DMS153 (cell line): ENCODE data around the gene PRM2.
"Not testable (repeated sequence)": the region's sequence is repeated elsewhere in the genome, so short reads cannot be mapped to it uniquely, and the experiment has no call there.

Source experiments
- DNase-seq: peaks from one replicate; lab custom pipeline; 2025; lab: John Stamatoyannopoulos, UW

PRM2 gene

DNA sequence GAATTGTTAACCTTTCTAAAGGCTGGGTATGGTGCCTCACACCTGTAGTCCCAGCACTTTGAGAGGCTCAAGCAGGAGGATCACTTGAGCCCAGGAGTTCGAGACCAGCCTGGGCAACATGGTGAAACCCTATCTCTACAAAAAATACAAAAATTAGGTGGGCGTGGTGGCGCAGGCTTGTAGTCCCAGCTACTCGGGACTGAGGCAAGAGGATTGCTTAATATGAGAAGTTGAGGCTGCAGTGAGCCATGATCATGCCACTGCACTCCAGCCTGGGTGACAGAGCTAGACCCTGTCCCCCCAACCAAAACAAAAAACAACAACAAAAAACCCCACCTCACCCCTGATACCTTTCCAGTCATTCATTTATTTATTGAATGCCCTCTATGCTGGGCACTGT, 13.4 kb upstream of the PRM2 start:
- DNase-seq: not testable (repeated sequence)

DNA sequence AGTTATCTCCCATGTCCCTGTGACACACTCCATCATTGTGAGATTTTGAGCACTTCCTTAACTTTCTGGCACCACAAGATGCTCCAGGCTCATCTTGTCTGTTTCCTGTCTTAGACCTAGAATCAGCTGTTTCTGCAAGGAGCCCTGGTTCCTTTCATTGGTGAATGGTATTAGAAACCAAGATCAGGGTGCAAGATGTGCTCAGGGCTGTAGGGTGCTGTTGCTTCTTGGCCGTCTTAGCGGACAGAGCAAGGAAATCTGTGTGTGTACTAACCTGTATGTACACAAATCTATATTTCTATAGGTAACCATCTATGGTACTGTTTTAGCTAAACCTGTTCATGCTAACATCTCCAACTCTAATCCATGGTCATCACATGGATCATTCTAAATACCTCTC, 12.9 kb upstream of the PRM2 start:
- no peak for DNase-seq

DNA sequence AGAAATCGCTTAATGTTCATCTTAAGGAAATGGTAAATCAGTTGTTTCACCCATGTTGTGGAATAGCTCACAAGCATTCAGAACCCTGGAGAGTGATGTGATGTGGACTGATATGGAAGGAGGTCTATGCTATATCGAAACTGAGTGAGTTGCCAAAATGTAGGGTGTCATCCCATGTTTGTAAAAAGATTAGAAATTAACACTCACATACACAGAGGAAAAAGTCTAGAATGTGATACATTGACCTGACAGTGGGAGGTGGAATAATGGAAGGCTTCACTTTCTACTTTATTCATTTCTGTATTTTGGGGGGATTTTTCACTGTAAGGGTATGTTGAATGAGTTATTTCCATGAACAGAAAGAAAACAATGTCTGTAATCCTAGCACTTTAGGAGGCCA, 9.6 kb upstream of the PRM2 start:
- no peak for DNase-seq

DNA sequence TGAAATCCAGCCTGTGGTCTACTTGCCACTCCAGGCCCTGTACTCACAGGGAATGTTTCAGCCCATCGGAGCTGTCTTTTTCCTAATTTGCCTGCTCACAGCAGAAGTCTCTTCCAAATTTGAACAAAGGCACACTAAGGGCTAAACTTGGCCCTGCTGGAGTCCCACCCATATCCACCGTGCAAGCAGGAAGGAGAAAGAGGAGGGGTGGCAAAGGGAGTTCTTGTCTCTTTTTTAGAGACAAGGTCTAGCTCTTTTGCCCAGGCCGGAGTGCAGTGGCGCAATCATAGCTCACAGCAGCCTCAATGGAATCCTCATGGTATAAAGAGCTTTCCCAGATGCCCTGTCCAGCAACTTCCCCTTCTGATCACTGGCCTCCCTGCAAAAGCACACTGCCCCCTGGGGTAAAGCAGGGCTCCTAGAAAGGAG, 7.6 kb upstream of the PRM2 start:
- DNase-seq: no peak

DNA sequence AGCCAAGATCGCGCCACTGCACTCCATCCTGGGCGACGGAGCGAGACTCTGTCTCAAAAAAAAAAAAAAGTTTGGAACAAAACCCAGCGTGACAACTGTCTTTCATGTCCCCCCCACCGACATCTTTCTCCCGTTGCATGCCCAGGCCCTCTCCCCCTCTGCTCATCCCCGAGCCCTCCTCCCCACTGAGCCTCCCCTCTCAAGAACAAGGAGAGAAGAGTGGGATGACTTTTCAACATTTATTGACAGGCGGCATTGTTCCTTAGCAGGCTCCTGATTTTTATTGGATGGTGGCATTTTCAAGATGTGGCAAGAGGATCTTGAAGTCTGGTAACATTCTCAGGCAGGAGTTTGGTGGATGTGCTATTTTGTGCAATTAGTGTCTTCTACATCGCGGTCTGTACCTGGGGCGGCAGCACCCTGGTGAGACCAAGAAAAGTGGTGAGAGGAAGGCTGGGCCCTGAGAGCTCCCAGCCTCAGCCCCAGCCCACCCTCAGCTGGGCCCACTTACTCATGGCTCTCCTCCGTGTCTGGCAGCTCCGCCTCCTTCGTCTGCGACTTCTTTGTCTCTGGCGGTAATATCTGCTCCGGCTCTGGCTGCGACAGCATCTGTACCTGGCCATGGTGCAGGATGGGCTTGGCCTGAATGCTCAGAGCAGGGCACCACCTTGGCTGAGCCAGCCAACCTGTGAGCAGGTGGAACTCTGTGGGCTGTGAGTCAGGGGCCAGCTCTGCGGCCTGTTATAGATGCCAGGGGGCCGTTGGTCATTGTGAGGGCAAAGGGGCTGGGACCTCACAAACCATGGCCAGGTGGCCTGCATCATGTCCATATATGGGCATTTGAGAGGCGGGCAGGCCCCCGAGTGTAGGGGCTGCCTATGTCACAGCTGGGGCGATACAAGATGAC, 4.6 kb upstream of the PRM2 start, which contains the start of gene PRM1:
Gene PRM1, minus strand, starts transcription at position 715 of the 907 bp plus-strand sequence. Its CDS starts 92 bp downstream, at position 623.
- no peak for DNase-seq

DNA sequence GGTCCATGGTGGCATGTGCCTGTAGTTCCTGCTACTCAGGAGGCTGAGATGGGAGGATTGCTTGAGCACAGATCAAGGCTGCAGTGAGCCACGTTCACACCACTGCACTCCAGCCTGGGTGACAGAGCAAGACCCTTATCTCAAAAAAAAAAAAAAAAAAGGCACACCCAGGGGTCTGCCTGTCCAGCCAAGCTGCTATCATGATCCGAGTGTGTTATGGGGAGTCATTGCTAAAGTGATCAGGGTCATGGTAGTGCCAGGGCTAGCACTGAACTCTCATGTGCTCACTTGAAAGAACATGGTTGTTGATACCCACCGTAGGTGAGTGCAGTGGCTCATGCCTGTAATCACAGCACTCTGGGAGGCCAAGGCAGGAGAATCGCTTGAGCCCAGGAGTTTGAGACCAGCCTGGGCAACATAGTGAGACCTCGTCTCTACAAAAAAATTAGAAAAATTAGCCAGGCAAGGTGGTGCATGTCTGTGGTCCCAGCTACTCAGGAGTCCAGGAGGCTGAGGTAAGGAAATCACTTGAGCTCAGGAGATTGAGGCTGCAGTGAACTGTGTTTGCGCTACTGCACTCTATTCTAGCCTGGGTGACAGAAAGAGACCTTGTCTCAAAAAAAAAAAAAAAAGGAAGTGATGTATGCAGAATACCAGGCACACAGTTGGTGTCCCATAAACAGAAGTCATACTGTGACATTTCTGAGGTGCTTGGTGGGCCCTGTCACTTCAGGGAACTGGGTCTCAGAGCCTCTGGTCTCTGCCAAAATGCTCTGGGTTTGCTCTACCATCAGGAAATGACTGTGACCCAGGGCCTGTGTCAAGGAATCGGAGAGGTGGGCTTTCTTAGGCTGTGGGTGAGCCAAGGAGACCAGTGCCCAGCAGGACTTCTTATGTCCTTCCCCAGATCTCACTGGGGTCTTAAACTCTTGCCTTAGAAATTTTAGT, 2.7 kb upstream of the PRM2 start:
- no peak for DNase-seq

DNA sequence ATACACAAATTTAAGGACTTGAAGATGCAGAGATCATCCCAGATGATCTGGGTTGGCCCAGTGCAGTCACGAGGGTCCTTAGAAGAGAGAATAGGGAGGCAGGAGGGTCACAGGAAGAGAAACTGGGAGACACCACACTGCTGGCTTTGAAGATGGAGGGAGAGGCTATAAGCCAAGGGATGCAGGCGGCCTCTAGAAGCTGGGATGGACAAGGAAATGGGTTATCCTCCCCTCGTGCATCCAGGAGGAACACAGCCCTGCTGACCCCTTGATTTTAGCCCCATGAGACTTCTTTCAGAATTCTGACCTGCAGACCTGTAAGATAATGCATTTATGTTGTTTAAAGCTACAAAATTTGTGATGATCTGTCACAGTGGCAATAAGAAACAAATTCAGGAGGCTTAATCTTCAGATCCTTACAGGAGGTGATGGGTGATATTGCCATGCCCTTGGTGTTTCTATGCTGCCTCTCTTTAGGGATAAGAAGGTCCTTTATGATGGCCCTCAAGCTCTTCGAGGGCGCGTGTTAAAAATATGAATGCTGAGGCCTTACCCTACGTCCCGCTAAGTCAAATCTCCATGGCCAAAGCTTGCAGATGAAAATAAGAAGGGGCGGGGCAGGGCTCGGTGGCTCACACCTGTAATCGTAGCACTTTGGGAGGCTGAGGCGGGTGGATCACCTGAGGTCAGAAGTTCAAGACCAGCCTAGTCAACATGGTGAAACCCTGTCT, 1.5 kb upstream of the PRM2 start:
- DNase-seq: no peak

DNA sequence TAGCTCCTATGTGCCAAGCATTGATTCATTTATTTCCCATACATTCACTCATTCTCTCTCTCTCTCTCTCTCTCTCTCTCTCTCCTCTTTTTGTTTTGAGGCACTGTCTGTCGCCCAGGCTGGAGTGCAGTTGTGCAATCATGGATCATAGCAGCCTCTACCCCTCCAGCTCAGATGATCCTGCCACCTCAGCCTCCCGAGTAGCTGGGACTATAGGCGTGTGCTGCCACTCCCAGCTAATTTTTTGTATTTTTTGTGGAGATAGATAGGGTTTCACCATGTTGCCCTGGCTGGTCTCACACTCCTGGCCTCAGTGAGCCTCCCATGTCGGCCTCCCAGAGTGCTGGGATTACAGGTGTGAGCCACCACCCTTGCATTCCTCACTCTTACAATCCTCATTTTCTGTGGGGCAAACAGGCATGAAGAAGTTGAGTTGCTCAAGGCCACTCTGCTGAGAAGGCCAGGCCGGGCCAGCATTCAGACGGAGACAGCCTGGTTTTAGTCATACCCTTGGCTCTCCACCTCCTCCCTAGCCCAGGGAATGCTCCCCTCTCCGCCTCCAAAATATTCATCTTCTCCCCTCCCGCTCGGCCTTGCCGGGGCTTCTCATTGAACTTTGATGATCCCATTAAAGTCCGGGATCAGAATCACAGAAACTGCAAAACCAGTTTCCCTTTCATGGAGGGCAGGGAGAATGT, 765 bp upstream of the PRM2 start:
- DNase-seq: no peak

DNA sequence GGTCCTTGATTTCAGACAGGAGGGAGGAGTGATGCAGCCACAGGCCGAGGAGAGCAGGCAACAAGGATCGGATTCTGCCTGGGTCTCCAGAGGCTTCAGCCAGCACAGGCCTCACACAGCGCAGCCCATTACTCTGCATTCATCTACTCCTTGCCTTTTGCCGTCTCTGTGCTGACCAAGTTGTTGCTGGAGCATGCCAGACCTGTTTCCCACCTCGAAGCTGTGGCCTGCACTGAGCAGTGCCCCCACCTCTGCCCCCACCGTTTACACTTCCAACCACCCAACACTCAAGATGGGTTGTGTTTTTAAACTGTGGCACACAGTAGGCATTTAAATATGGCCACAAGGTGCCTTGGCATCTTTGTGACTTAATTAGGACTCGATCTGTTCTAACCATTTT, 1.3 kb downstream of the PRM2 start:
- no peak for DNase-seq

DNA sequence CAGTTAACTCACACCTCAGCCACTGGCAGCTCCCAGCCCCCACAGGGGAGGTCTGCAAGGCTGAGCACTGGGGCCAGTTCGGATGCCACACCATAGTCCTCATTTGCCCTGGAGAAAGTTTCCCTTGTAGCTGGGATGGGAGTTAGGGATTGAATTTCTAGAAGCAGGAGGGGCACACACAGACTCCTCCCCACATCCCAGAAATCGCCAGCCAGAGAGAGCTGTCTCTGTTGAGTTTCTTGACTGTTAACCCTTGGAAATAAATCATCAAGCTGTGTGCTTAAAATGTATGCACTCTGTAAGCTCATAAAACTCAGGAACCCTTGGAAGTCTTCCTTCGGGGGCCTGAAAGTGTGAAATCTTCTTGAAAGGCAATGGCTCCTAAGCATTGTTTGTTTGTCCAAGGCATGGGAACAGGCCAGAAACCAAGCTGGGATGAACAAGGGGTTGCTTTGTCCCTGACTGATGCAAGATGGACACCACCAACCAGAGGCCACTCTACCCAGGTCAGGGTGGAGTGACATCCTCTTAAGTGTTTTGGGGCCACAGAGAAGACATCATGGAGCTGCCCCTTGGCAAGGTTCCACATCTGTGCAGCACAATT, 2.5 kb downstream of the PRM2 start:
- no peak for DNase-seq

DNA sequence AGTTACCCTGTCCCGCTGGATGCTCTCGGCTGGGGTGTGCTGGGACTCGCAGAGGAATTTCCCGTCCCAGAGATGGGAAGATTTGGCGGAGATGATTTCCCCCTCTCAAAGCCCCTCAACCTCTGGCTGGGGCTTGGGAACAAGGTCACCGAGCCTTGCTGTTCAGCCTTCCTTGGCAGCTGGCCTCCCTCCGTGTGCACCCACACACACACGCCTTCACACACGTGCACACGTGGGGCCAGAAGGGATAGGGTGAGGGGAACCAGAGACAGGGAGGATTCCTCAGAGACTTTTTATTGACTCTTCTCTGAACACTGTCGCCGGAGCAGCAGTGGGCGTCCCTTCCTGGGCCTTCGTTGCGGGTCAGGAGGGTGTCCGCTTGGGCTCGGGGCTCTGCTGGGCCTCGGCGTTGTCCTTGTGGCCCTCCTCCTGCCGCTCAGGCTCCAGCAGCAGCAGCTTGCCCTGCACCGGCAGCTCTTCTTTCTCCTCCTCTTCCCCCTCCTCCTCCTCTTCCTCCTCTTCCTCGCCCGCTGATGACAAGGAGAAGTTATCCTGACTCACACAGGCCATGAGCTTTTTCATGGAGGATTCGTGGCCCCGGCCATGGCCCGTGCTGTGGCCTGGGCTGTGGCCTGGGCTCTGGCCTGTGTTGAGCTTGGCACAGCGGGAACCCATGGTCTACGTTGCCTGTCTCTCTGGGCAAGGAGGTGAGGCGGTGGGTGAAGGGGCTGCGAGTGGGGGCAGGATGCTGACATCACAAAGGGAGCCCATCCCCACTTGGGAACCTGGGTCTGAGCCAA, 3.2 kb downstream of the PRM2 start, which contains the start of gene PRM3:
Gene PRM3, minus strand, starts transcription at position 709 of the 800 bp plus-strand sequence. Its CDS starts 34 bp downstream, at position 675.
- DNase-seq: no peak

DNA sequence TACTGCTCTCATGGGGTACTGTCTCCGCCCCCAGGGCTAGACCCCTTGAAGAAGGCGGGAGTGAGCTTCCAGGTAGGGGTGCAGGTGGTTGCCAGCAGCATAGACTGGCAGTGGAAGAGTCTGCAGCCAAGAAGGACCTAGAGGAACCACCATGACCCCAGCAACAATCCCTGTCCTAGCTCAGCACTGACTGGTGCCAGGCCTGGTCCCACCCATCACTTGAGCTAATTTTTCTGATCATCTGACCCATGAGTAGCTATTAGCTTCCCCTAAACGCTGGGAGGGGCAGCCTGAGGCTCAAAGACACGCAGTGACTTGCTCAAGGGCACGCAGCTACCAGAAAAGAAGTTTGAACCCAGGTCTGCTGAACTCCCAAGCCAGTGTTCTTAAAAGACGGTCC, 3.8 kb downstream of the PRM2 start:
- DNase-seq: no peak

DNA sequence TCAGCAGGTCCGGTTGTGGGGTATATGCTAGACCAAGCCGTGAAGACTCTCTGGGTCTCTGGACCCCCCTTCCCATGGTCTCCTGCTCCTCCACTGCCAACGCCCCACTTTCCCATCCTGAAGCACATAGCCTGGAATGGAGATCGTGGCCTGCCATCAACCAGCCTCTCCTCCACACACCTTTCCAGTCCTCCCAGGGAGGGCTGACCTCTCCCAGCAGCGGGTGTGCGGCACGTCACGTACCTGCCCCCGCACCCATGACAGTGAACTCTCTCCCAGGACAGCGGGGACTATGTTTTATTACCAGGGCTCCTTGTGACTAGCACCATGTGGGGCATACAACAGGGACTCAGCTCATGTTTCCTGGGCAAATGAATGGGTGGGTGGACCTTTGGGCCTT, 4.7 kb downstream of the PRM2 start:
- DNase-seq: no peak

DNA sequence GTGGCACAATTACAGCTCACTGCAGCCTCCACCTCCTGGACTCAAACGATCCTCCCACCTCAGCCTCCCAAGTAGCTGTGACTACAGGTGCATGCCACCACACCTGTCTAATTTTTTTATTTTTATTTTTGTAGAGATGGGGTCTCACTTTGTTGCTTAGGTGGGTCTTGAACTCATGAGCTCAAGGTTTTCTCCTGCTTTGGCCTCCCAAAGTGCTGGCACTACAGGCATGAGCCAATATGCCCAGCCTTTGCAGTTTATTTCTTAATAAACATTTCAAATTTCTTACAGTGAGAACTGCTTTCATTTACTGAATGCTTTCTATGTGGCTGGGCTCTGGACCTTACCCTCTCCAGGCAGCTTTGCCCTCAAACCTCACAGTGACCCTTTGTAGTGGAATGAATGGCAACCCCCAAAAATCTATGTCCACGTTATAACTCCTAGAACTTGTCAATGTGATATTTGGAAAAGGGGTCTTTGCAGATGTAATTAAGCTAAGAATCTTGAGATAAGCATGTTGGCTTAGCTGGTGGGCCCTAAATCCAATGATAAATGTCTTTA, 5.6 kb downstream of the PRM2 start:
- DNase-seq: no peak

DNA sequence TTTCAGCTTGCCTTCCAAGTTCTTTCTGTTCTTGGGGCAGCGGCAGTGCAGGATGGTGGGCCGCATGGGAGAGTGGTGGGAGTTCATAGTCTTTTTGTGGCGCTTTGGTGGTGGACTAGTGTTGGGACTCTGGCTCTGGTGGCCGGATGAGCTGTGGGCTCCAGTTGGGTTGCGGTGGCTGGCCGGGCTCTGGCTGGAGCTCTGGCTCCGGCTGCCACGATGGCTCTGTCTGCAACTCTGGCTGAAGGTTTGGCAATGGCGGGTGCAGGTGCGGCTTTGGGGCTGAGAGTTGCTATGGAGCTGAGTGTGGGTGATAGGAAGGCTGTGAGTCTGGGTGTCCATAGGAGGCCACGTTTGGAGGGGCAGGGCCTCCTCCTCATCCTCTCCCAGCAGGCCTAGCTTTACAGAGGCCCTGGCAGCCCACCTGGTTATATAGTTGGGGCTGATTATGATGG, 7.3 kb downstream of the PRM2 start, which contains the start of gene TNP2:
Gene TNP2, minus strand, starts transcription at position 405 of the 455 bp plus-strand sequence. Its CDS starts 63 bp downstream, at position 342.
- no peak for DNase-seq

DNA sequence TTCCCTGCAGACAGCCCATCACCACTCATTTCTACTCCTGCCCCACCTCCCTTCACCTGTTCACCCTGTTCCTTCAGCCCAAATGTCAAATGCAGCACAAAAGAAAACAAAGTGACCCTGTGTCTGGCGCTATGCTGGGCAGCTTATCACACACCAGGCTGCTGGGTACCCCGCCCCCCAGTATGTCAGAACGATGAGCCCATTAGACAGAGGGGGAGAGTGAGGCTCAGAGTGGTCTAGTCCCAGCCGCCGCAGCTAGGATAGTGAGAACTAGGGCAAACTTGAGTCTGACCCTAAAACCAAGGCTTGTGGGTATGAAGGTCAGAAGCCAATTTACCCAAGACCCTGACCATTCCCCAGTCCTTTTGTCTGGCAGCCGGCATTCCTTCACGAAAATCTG, 11.2 kb downstream of the PRM2 start:
- no peak for DNase-seq

DNA sequence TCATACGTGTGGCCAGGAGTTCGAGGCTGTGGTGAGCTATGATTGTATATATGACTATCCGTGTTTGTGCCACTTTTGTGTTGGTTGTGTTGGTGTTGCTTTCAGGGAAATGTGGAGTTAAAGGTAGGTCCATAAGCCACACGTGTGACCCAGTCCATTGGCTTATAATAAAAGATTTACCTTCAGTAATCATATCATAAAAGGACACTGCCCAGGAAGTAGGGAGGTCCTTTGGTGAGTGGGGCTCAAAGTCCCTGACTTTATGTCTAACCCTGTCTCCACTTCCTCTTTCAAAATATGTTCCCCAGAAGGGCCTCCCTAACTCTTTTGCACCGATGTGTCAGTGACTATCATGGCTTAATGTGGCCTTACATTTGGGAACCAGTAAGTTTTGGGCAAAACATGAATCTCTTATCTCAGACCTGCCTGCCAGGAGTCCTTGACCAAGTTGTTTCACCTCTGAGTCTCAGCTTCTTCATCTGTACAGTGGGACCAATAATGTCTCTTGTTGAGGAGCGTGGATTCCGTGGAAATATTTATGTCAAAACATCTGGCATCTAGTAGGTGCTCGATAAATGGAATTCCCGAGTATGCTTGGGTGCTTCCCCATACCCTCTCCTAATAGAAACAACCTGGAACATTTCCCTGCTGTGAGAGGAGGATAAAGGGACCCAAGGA, 12.0 kb downstream of the PRM2 start:
- no peak for DNase-seq

DNA sequence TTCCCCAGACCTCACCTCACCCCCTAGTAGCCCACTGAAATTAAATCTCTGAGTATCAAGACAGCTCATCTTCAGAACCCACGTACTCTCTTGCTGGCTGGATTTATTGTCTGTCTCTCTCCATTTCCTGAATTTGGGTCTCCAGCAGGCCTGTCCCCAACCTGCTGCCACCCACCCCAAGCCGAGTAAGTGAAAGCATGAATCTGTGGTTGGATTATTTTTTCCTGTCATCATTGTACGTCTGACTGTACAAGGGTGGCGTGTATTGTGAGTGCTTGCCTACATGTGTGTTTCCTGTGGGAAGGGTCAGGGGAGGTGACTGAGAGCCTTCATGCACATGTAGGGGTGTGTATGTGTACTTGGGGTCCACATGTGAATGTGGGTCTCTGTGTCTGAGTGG, 12.5 kb downstream of the PRM2 start:
- no peak for DNase-seq

DNA sequence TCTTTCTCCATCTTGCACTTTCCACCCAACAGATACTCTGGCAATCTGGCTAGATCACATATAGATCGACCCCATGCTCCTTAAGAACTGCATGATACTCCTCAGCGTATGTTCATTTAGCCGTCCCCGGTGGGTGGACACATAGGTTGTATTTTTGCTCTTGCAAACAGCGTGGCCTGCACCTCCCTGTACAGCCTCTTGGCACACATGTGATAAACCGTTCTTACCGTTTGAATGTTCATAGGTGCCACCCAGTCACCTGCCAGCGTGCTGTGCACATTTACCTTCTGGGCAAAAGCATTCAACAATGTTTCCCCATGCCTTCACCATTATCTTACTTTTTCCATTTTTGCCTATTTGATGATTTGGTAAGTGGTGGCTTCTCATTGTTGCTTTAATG, 13.4 kb downstream of the PRM2 start:
- DNase-seq: no peak
